HG02588 (cell line): ENCODE data around the gene KCP.

Experiments used
- ATAC-seq: cut with Tn5 transposase; IDR thresholded peaks from one replicate; pipeline ENCODE4 v1.9.1; 2021; ENCODE audit warnings: mild to moderate bottlenecking, moderate library complexity; ENCODE audit not compliant: unreplicated experiment

Gene KCP

GRCh38 chr7:128939075-128939860, 28.8 kb upstream of the KCP start:
- no peak for ATAC-seq

GRCh38 chr7:128938544-128939074, 28.1 kb upstream of the KCP start:
- no peak for ATAC-seq

GRCh38 chr7:128937647-128938543, 27.4 kb upstream of the KCP start, which contains the start of gene IRF5:
Gene IRF5, plus strand, starts transcription at chr7:128937927. Its CDS starts 4,155 bp downstream, at chr7:128942082.
- peak; percentile 18 for ATAC-seq

GRCh38 chr7:128937271-128937646, 26.8 kb upstream of the KCP start:
- no peak for ATAC-seq

GRCh38 chr7:128936798-128937197, 26.3 kb upstream of the KCP start:
- ATAC-seq, result no peak

GRCh38 chr7:128935342-128935730, 24.8 kb upstream of the KCP start:
- no peak for ATAC-seq

GRCh38 chr7:128934361-128935341, 24.1 kb upstream of the KCP start:
- ATAC-seq, result peak; percentile 31

- no peak for ATAC-seq
These were observed 22.8 kb upstream of the KCP start for GRCh38 chr7:128933180-128933891.

GRCh38 chr7:128932862-128933179, 22.3 kb upstream of the KCP start:
- ATAC-seq, result no peak

- no peak for ATAC-seq
These were observed 21.7 kb upstream of the KCP start for GRCh38 chr7:128931965-128932861.

- ATAC-seq, result no peak
These were observed 20.8 kb upstream of the KCP start for GRCh38 chr7:128931190-128931798.

GRCh38 chr7:128928882-128929788, 18.6 kb upstream of the KCP start:
- ATAC-seq, result no peak

- no peak for ATAC-seq
These were observed 17.8 kb upstream of the KCP start for GRCh38 chr7:128928159-128928813.

GRCh38 chr7:128924707-128925588, 14.4 kb upstream of the KCP start:
- no peak for ATAC-seq

- no peak for ATAC-seq
These were observed 12.9 kb upstream of the KCP start for GRCh38 chr7:128923411-128923800.
